Measurements from ENCODE around the gene DGKD.
"Not testable (repeated sequence)": the region's sequence is repeated elsewhere in the genome, so short reads cannot be mapped to it uniquely, and the experiment has no call there.

The DGKD gene

GRCh38 chr2:233387225-233387624, 32.9 kb downstream of the DGKD start:
- no peak for DNase-seq

DNA sequence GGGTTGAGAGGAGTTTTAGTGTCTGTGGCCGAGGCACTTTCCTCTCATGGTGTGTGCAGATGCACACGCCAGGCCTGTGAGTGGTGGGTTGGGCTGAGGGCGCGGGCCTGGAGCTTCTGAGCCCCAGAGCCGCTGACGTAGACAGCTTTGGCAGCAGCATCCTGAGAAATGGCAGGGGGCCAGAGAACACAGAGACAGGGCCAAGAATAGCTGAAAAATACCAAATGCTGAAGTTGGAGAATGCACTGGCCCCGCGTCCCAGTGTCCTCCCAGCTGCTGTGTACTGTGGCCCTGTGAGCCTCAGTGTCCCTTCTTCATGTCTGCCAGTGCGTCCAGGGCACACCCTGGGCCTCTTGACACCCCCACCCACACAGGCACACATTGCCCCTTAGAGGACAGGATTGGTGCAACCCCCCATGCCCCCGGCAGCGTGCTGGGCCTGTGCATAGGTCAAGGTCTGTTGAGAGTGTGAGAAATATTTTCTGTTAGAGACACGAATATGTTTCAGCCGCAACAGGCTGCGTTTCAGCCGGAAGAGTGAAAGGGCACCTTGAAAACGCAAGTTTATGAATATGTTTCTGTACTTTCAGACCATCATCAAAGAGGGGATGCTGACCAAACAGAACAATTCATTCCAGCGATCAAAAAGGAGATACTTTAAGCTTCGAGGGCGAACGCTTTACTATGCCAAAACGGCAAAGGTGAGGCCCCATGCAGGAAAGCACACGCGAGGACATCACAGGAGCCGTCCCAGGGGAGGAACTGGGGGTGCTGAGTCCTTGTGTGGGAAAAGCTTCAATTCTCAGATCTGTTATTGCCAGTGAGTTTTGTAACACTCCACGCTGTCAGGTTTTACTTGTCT, 33.6 kb downstream of the DGKD start:
- DNase-seq: no peak

- DNase-seq: no peak
These were observed 35.4 kb downstream of the DGKD start for GRCh38 chr2:233389601-233390125.

GRCh38 chr2:233395687-233396086, 41.4 kb downstream of the DGKD start:
- no peak for DNase-seq

DNA sequence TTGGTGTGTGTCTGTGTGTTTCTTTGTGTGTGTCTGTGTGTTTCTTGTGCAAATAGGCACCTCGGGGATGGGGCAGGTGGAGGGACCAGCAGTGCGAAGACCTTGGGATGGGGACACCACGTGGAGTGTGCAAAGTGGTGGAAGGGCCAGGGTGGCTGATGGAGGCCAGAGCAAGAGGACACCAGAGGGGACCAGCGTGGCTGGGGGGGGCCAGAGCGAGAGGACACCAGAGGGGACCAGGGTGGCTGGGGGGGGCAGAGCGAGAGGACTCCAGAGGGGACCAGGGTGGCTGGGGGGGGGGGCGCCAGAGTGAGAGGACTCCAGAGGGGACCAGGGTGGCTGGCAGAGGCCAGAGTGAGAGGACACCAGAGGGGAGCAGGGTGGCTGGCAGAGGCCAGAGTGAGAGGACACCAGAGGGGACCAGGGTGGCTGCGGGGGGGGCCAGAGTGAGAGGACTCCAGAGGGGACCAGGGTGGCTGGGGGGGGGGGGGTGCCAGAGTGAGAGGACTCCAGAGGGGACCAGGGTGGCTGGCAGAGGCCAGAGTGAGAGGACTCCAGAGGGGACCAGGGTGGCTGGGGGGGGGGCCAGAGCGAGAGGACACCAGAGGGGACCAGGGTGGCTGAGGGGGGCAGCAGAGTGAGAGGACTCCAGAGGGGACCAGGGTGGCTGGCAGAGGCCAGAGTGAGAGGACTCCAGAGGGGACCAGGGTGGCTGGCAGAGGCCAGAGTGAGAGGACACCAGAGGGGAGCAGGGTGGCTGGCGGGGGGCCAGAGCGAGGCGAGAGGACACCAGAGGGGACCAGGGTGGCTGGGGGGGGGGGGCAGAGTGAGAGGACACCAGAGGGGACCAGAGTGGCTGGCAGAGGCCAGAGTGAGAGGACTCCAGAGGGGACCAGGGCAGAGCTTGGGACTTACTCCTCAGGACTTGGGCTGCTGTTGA, 42.7 kb downstream of the DGKD start:
- not testable (repeated sequence) for DNase-seq

GRCh38 chr2:233399306-233400225, 45.3 kb downstream of the DGKD start:
- no peak for DNase-seq

DNA sequence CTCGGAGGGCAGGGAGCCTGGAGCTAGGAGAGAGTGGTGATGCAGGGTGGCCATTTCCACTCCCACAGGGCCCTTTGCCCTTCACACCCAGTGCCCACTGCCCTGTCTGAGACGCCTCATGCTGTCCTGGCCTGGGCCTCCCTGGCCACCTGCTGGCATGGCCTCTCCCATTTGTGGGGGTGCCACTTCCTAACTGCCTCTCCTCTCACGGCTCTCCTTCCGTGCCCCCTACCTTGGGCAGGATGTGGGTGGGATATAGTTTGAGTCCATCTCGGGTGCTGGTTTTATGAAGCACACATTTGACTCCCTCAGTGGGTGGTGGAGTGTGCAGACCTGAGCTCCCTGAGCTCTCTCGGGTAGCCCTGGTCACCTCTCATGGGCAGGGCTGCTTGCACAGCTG, 46.0 kb downstream of the DGKD start:
- DNase-seq: no peak

- no peak for DNase-seq
These were observed 46.7 kb downstream of the DGKD start for GRCh38 chr2:233400961-233401360.

GRCh38 chr2:233402346-233402745, 48.1 kb downstream of the DGKD start:
- no peak for DNase-seq

- DNase-seq: no peak
These were observed 48.5 kb downstream of the DGKD start for GRCh38 chr2:233402789-233403188.

DNA sequence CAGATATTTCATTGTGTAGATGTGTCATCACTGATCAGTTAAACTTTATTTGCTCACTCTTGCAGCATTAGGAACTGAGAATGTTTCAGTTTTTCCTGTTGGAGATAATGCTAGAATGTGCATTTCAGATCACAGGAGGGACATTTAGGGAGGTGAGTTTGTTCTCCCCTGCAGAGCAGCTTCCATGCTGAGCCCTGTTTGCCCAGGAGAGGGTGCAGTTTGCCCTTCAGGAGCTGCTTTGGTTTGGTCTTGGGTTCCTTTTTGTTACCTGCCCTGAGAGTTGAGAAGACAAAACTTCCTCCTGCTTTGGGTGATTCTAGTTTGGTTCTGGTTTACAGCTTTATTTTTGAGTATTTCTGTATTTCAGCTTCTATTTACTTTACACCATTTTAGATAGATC, 49.9 kb downstream of the DGKD start:
- DNase-seq: peak; percentile 8 to 18

DNA sequence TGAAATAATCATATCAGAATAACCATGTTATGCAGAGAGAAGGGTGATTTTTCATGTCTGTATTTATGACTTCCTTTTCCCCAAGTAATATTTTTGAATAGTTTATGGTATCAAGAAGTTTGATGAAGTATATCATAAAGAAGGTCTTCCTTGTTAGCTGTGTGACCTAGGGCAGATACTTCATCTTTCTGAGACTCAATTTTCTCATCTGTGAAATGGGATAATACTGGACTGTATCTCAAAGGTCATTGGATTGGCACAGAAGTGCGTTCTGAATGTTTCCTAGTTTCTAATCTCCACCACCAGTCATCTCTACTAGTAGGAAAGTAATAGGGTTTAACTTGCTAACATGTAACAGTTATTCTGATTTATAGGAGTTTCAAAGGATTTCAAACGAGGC, 52.6 kb downstream of the DGKD start:
- no peak for DNase-seq

GRCh38 chr2:233407771-233408181, 53.5 kb downstream of the DGKD start:
- DNase-seq: no peak

DNA sequence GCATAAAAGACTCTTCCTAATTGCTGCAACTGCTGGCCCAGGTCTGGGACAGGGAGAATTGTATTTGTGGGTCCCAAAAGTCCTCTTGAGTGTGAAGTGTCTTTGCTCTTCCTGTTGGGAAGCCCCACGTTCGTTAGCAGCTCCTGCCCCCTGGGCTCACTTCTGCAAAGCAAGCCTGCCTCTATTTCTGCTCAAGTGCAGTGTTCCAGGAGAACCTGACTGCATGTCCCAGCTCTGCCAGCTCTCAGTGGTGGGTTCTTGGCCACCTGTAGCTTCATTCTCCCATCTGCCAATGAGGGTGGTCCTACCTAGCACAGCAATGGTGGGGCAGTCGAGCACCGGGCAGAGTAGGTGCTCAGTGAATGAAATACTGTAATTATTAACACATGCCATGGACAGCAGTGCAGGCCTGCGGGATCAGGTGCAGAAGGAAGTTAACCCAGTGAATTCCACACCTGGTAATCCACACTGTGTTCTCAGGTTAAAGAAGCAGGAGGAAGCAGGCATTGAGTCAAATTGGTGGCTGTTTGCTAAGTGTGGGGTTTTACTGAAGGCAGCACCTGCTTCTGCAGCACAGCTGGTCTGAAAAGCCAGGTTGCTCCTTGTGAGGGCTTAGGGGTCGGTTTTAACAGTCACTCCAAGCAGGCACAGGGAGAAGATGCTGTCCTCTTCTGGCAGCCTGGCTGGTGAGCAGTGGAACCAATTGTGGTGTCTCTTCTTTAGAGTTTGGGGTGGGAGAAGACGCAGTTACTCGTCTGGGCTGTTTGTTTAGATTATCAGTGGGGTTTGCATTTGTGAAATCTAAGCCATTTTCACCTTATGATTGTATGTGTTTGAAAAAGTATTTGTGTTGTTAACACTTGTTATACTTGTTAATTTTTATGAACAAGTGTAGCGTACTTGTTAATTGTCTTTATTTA, 54.3 kb downstream of the DGKD start:
- no peak for DNase-seq

- no peak for DNase-seq
These were observed 55.1 kb downstream of the DGKD start for GRCh38 chr2:233409286-233409991.

GRCh38 chr2:233410196-233410760, 56.0 kb downstream of the DGKD start:
- DNase-seq: no peak

GRCh38 chr2:233411162-233411561, 56.9 kb downstream of the DGKD start:
- DNase-seq: no peak

GRCh38 chr2:233412405-233412804, 58.1 kb downstream of the DGKD start:
- DNase-seq: no peak

DNA sequence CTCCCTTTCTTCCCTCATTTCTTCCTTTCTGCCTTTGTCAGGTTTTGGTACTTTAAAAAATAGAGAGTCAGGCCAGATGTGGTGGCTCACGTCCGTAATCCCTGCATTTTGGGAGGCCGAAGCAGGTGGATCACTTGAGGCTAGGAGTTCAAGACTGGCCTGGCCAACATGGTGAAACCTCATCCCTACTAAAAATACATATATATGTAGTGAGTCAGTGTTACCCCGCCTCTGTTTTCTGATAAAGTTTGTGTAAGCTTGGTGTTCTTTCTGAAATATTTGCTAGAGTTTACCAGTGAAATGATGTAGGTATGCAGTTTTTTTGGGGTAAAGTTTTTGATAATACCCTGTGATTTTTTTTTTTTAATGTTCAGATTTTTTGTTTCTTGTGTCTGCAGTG, 58.8 kb downstream of the DGKD start:
- DNase-seq: no peak

- no peak for DNase-seq
These were observed 59.4 kb downstream of the DGKD start for GRCh38 chr2:233413559-233414272.

Measured in AML-193 (cell line).